Measurements from ENCODE around the gene MYZAP. TPM values are rescaled to one million over a fixed set of nuclear protein-coding genes. Genes with fewer than 3 reads are reported as not detected.

Gene MYZAP
- total RNA-seq, 2 donors from 2014 or later = 0.22 to 0.33 TPM

- Mint-ChIP-seq H3K4me1 (peaks cover 11% of the 10 kb centered on the region), H3K9me3 (no peaks in the 10 kb centered on the region), H3K36me3 (ENCODE audit: low read depth) (no peaks in the 10 kb centered on the region), H3K27ac (no peak overlapping the region), H3K4me3 (no peak overlapping the region), H3K27me3 (ENCODE audit: insufficient read depth) (peaks cover 2% of the 10 kb centered on the region)
- no peaks in the 10 kb centered on the region for H3K27me3 ChIP-seq (ENCODE audit: control insufficient read depth, insufficient read depth, low read length, poor library complexity, severe bottlenecking)
- H3K9me3 ChIP-seq (ENCODE audit: control insufficient read depth, low read length) = no peaks in the 10 kb centered on the region
- H3K4me1 ChIP-seq (ENCODE audit: control insufficient read depth, insufficient read depth, low read length) = no peaks in the 10 kb centered on the region
- H3K4me3 ChIP-seq (ENCODE audit: low read length) = no peak overlapping the region
- DNase-seq = no peak
- no peak overlapping the region for H3K27ac ChIP-seq (ENCODE audit: low read depth, low read length)
- H3K9ac ChIP-seq (ENCODE audit: extremely low read depth, low read length, poor library complexity, severe bottlenecking) = no peak overlapping the region
- no peaks in the 10 kb centered on the region for H3K36me3 ChIP-seq (ENCODE audit: control insufficient read depth, insufficient read depth, low read length)
- WGBS, 2 experiments (ENCODE audit: insufficient coverage in 1 of 2, insufficient read length in 1 of 2) = 91 to 100% methylated on average over 1 to 2 of the region's 2 CpGs
- no peak for TF ChIP-seq CTCF (conservative IDR thresholded peaks at IDR 0.05)
These were observed 14.3 kb downstream of the MYZAP start for GRCh38 chr15:57606048-57606447.

- H3K9me3 Mint-ChIP-seq = no peaks in the 10 kb centered on the region
- 93 to 100% methylated on average over 1 of the region's 1 CpG for WGBS, 2 experiments (ENCODE audit: insufficient coverage in 1 of 2, insufficient read length in 1 of 2)
- H3K27me3 Mint-ChIP-seq (ENCODE audit: insufficient read depth) = no peaks in the 10 kb centered on the region
- no peak for DNase-seq
- H3K4me3 ChIP-seq (ENCODE audit: low read length) = no peak overlapping the region
- no peaks in the 10 kb centered on the region for H3K36me3 Mint-ChIP-seq (ENCODE audit: low read depth)
- H3K4me1 ChIP-seq (ENCODE audit: control insufficient read depth, insufficient read depth, low read length) = no peaks in the 10 kb centered on the region
- H3K27ac ChIP-seq (ENCODE audit: low read depth, low read length) = no peak overlapping the region
- no peak for TF ChIP-seq CTCF (conservative IDR thresholded peaks at IDR 0.05)
- H3K27me3 ChIP-seq (ENCODE audit: control insufficient read depth, insufficient read depth, low read length, poor library complexity, severe bottlenecking) = no peaks in the 10 kb centered on the region
- peaks cover 14% of the 10 kb centered on the region for H3K4me1 Mint-ChIP-seq
- H3K9ac ChIP-seq (ENCODE audit: extremely low read depth, low read length, poor library complexity, severe bottlenecking) = no peak overlapping the region
- H3K27ac Mint-ChIP-seq = no peak overlapping the region
- no peaks in the 10 kb centered on the region for H3K9me3 ChIP-seq (ENCODE audit: control insufficient read depth, low read length)
- H3K36me3 ChIP-seq (ENCODE audit: control insufficient read depth, insufficient read depth, low read length) = no peaks in the 10 kb centered on the region
- no peak overlapping the region for H3K4me3 Mint-ChIP-seq
These were observed 15.1 kb downstream of the MYZAP start for GRCh38 chr15:57606816-57607215.

- Mint-ChIP-seq H3K36me3 (ENCODE audit: low read depth) (no peaks in the 10 kb centered on the region), H3K27me3 (ENCODE audit: insufficient read depth) (no peaks in the 10 kb centered on the region), H3K4me3 (no peak overlapping the region), H3K27ac (no peak overlapping the region), H3K9me3 (no peaks in the 10 kb centered on the region), H3K4me1 (peaks cover 14% of the 10 kb centered on the region)
- DNase-seq = no peak
- Histone ChIP-seq H3K4me3 (ENCODE audit: low read length) (no peak overlapping the region), H3K9me3 (ENCODE audit: control insufficient read depth, low read length) (no peaks in the 10 kb centered on the region), H3K9ac (ENCODE audit: extremely low read depth, low read length, poor library complexity, severe bottlenecking) (no peak overlapping the region), H3K27me3 (ENCODE audit: control insufficient read depth, insufficient read depth, low read length, poor library complexity, severe bottlenecking) (no peaks in the 10 kb centered on the region), H3K27ac (ENCODE audit: low read depth, low read length) (no peak overlapping the region), H3K36me3 (ENCODE audit: control insufficient read depth, insufficient read depth, low read length) (no peaks in the 10 kb centered on the region), H3K4me1 (ENCODE audit: control insufficient read depth, insufficient read depth, low read length) (no peaks in the 10 kb centered on the region)
- WGBS, 2 experiments (ENCODE audit: insufficient coverage in 1 of 2, insufficient read length in 1 of 2) = 95 to 100% methylated on average over 3 of the region's 3 CpGs
- TF ChIP-seq CTCF (conservative IDR thresholded peaks at IDR 0.05) = no peak
These were observed 15.9 kb downstream of the MYZAP start for GRCh38 chr15:57607570-57608000.

Data from endodermal cell (in vitro differentiated cells).